Measurements from ENCODE around the gene TERT.

TERT gene

GRCh38 chr5:1219098-1219767, 75.6 kb downstream of the TERT start:
- Histone ChIP-seq H2AFZ (ENCODE audit: low read depth, low read length) (no peak overlapping the region), H3K4me3 (ENCODE audit: low read depth in 1 of 2, low read length in 2 of 2) (no peak overlapping the region), H3K9ac (ENCODE audit: low read depth, low read length) (no peak overlapping the region), H3K4me1 (ENCODE audit: insufficient read depth, low read length) (peaks cover 21% of the 10 kb centered on the region), H3K36me3 (ENCODE audit: insufficient read depth, low read length) (no peaks in the 10 kb centered on the region), H3K9me3 (ENCODE audit: insufficient read depth, low read length, severe bottlenecking) (peaks cover 2% of the 10 kb centered on the region), H3K27ac (ENCODE audit: low read length) (no peak overlapping the region; the same call in 1 of the 2 replicates), H3K27me3 (ENCODE audit: insufficient read depth, low read length, poor library complexity) (no peaks in the 10 kb centered on the region), H4K20me1 (ENCODE audit: insufficient read depth, low read length) (no peaks in the 10 kb centered on the region), H3K79me2 (ENCODE audit: insufficient read depth, low read length) (no peaks in the 10 kb centered on the region), H3K4me2 (ENCODE audit: insufficient read depth, low read length) (no peak overlapping the region)
- no peak for ATAC-seq (ENCODE audit: insufficient read depth, low read depth)
- TF ChIP-seq CTCF (IDR thresholded peaks at IDR 0.05; ENCODE audit: borderline replicate concordance, extremely low read depth, low read length, poor library complexity, severe bottlenecking) (no peak), EZH2 (IDR thresholded peaks at IDR 0.05; ENCODE audit: borderline replicate concordance, low read depth, low read length, severe bottlenecking) (no peak)
- no peak for DNase-seq

- Histone ChIP-seq H2AFZ (ENCODE audit: low read depth, low read length) (no peak overlapping the region; the same call in 1 of the 2 replicates), H3K36me3 (ENCODE audit: insufficient read depth, low read length) (no peaks in the 10 kb centered on the region), H3K27me3 (ENCODE audit: insufficient read depth, low read length, poor library complexity) (no peaks in the 10 kb centered on the region), H4K20me1 (ENCODE audit: insufficient read depth, low read length) (no peaks in the 10 kb centered on the region), H3K4me2 (ENCODE audit: insufficient read depth, low read length) (peak overlapping the region; percentile 42), H3K9me3 (ENCODE audit: insufficient read depth, low read length, severe bottlenecking) (peaks cover 2% of the 10 kb centered on the region), H3K27ac (ENCODE audit: low read length) (peak overlapping the region; percentile 57), H3K4me1 (ENCODE audit: insufficient read depth, low read length) (peaks cover 21% of the 10 kb centered on the region), H3K9ac (ENCODE audit: low read depth, low read length) (peak overlapping the region; percentile 39), H3K79me2 (ENCODE audit: insufficient read depth, low read length) (no peaks in the 10 kb centered on the region), H3K4me3 (ENCODE audit: low read depth in 1 of 2, low read length in 2 of 2) (no peak overlapping the region)
- TF ChIP-seq CTCF (IDR thresholded peaks at IDR 0.05; ENCODE audit: borderline replicate concordance, extremely low read depth, low read length, poor library complexity, severe bottlenecking) = no peak
- no peak for TF ChIP-seq EZH2 (IDR thresholded peaks at IDR 0.05; ENCODE audit: borderline replicate concordance, low read depth, low read length, severe bottlenecking)
- no peak for ATAC-seq (ENCODE audit: insufficient read depth, low read depth)
- DNase-seq = no peak
Measured at GRCh38 chr5:1218351-1219080, 76.4 kb downstream of the TERT start.

GRCh38 chr5:1217596-1218206, 77.2 kb downstream of the TERT start:
- Histone ChIP-seq H3K4me3 (ENCODE audit: low read depth in 1 of 2, low read length in 2 of 2) (no peak overlapping the region), H3K9me3 (ENCODE audit: insufficient read depth, low read length, severe bottlenecking) (peaks cover 2% of the 10 kb centered on the region), H3K27me3 (ENCODE audit: insufficient read depth, low read length, poor library complexity) (no peaks in the 10 kb centered on the region), H3K4me1 (ENCODE audit: insufficient read depth, low read length) (peaks cover 21% of the 10 kb centered on the region), H4K20me1 (ENCODE audit: insufficient read depth, low read length) (no peaks in the 10 kb centered on the region), H3K36me3 (ENCODE audit: insufficient read depth, low read length) (no peaks in the 10 kb centered on the region), H3K79me2 (ENCODE audit: insufficient read depth, low read length) (no peaks in the 10 kb centered on the region), H3K4me2 (ENCODE audit: insufficient read depth, low read length) (peak overlapping the region; percentile 42), H3K9ac (ENCODE audit: low read depth, low read length) (peak overlapping the region; percentile 39), H3K27ac (ENCODE audit: low read length) (peak overlapping the region; percentile 57), H2AFZ (ENCODE audit: low read depth, low read length) (peak overlapping the region; percentile 46; the same call in 1 of the 2 replicates)
- peak; percentile 82 for DNase-seq
- ATAC-seq (ENCODE audit: insufficient read depth, low read depth) = peak; percentile 93
- no peak for TF ChIP-seq EZH2 (IDR thresholded peaks at IDR 0.05; ENCODE audit: borderline replicate concordance, low read depth, low read length, severe bottlenecking)
- peak; percentile 47 for TF ChIP-seq CTCF (IDR thresholded peaks at IDR 0.05; ENCODE audit: borderline replicate concordance, extremely low read depth, low read length, poor library complexity, severe bottlenecking)
